ENCODE measurements around the gene TRAPPC10. TPM values are rescaled to one million over a fixed set of nuclear protein-coding genes. Genes with fewer than 3 reads are reported as not detected.

Gene TRAPPC10
- total and polyA plus RNA-seq, 9 of the 15 experiments (the other 6 are each of a cell fraction or from before 2014, with no cell fraction given): 1.1 to 33.8 (median 24.3) TPM

GRCh38 chr21:44085491-44086321 lies 73.6 kb downstream of the TRAPPC10 start (continued):
- TF ChIP-seq RREB1 (CRISPR knock-in tag; IDR thresholded peaks at IDR 0.05): no peak
- TF ChIP-seq KLF1 (tag; IDR thresholded peaks at IDR 0.05): no peak
- no peak for TF ChIP-seq CREB5 (CRISPR knock-in tag; IDR thresholded peaks at IDR 0.05)
- TF ChIP-seq FOXJ3 (CRISPR knock-in tag; IDR thresholded peaks at IDR 0.05): no peak

Data from K562 (cell line).